K562 (cell line): ENCODE measurements around the gene MME. TPM values are rescaled to one million over a fixed set of nuclear protein-coding genes. Genes with fewer than 3 reads are reported as not detected.
"Not testable (repeated sequence)": the region's sequence is repeated elsewhere in the genome, so short reads cannot be mapped to it uniquely, and the experiment has no call there.

ENCODE experiments used
- ATAC-seq: fragments of 200-7000 bp; cut with Tn5 transposase; 3 replicates; pipeline ENCODE4 v1.9.1; 2020; ENCODE audit warnings: moderate library complexity
- BruUV-seq: library from RNA; stranded (reverse); fragments of 400-500 nt; replicated peaks from 2 replicates; lab custom pipeline; 2021; lab: Mats Ljungman, UMichigan
- CTCF ChIA-PET: fragments of 300-600 bp; formaldehyde crosslinking; extraction: SDS; loops from one replicate; lab custom pipeline; 2021; ENCODE audit warnings: low intra/inter-chr PET ratio; lab: Yijun Ruan, JAX
- POLR2A ChIA-PET: fragments of 300-600, 350-650 bp; sonication (Branson Sonifier 250); formaldehyde crosslinking; extraction: SDS; loops from one replicate; lab custom pipeline; 2021; ENCODE audit warnings: antibody characterized with exemption, inconsistent platforms; lab: Yijun Ruan, JAX
- DNase-seq, 4 experiments: peaks; one replicate each; pipeline versions ENCODE4 v3.0.0 to v3.0.0-alpha.2; 2011 to 2018; ENCODE audit warnings: low spot score in 3 of 4, mixed read lengths in 3 of 4; ENCODE audit errors: extremely low read depth in 1 of 4
- FAIRE-seq: peaks from 2 replicates; lab custom pipeline; 2011; peaks lifted over from hg19 to GRCh38; lab: Jason Lieb, UNC
- H2AFZ ChIP-seq: 2 replicates; pipeline ENCODE4 v1.6.0; 2011; ENCODE audit warnings: low read depth, low read length, control low read depth, inconsistent platforms
- H3K27ac ChIP-seq: fragments of 200-600 bp; 3 replicates; pipeline ENCODE4 v1.8.0; 2011; ENCODE audit warnings: low read depth, mild to moderate bottlenecking, control low read depth, inconsistent platforms, low read length, moderate library complexity, mixed read lengths; ENCODE audit errors: extremely low read depth
- H3K27me3 ChIP-seq, 2 experiments: fragments of 300-600 bp in 1 of 2; 2 replicates in 1 of 2; 3 replicates in 1 of 2; pipeline versions ENCODE4 v1.6.0 to v1.8.0; 2011; ENCODE audit warnings: inconsistent platforms in 2 of 2, low read length in 2 of 2, mild to moderate bottlenecking in 1 of 2, mixed read lengths in 1 of 2, moderate library complexity in 1 of 2; ENCODE audit not compliant: control insufficient read depth in 2 of 2, insufficient read depth in 2 of 2
- H3K36me3 ChIP-seq: fragments of 300-600 bp; 3 replicates; pipeline ENCODE4 v1.8.0; 2011; ENCODE audit warnings: mild to moderate bottlenecking, low read length, inconsistent platforms; ENCODE audit not compliant: control insufficient read depth, insufficient read depth
- H3K4me1 ChIP-seq, 2 experiments: fragments of 200-600 bp in 1 of 2; replicated peaks in 1 of 2; 2 replicates in 1 of 2; 3 replicates in 1 of 2; pipeline versions ENCODE4 v1.5.1 to v1.8.0; 2011; ENCODE audit warnings: inconsistent platforms in 2 of 2, low read length in 2 of 2, mild to moderate bottlenecking in 1 of 2, mixed read lengths in 1 of 2, moderate library complexity in 1 of 2; ENCODE audit not compliant: control insufficient read depth in 2 of 2, insufficient read depth in 2 of 2
- H3K4me2 ChIP-seq: 2 replicates; pipeline ENCODE4 v1.6.1; 2011; ENCODE audit warnings: low read length, control low read depth, inconsistent platforms, mixed read lengths; ENCODE audit not compliant: insufficient read depth
- H3K4me3 ChIP-seq: fragments of 200-600 bp; sonication (generic), shearing (Covaris generic); 2 replicates; pipeline ENCODE4 v1.5.1; 2016; ENCODE audit warnings: control low read depth, inconsistent platforms
- H3K79me2 ChIP-seq: fragments of 200-600 bp; 3 replicates; pipeline ENCODE4 v1.8.0; 2011; ENCODE audit warnings: low read length, inconsistent platforms; ENCODE audit not compliant: control insufficient read depth, insufficient read depth
- H3K9ac ChIP-seq, 2 experiments: 2 replicates each; pipeline versions ENCODE4 v1.6.0 to v1.6.1; 2011; ENCODE audit warnings: low read depth in 2 of 2, low read length in 2 of 2, control low read depth in 1 of 2, inconsistent platforms in 1 of 2, mild to moderate bottlenecking in 1 of 2, mixed read lengths in 1 of 2; ENCODE audit not compliant: insufficient read depth in 1 of 2
- H3K9me1 ChIP-seq: one replicate; pipeline ENCODE4 v1.6.0; 2011; ENCODE audit warnings: inconsistent platforms, mild to moderate bottlenecking, low read length, moderate library complexity; ENCODE audit not compliant: control insufficient read depth, insufficient read depth
- H3K9me3 ChIP-seq: replicated peaks from 2 replicates; pipeline ENCODE4 v1.5.1; 2011; ENCODE audit warnings: low read depth, low read length, inconsistent platforms; ENCODE audit not compliant: control insufficient read depth, insufficient read depth
- H4K20me1 ChIP-seq: replicated peaks from 2 replicates; pipeline ENCODE4 v1.6.1; 2011; ENCODE audit warnings: low read length, inconsistent platforms, mixed read lengths; ENCODE audit not compliant: control insufficient read depth, insufficient read depth
- CC2D1A ChIP-seq: fragments of 450-650 bp; IDR thresholded peaks from 2 replicates; pipeline ENCODE4 v1.6.1; 2017; ENCODE audit warnings: mild to moderate bottlenecking
- FOXA3 ChIP-seq, 2 experiments: fragments of 450-650 bp in 1 of 2; sonication (generic) in 1 of 2; formaldehyde crosslinking; IDR thresholded peaks in 1 of 2; conservative IDR thresholded peaks in 1 of 2; 2 replicates each; pipeline versions ENCODE4 v1.4.0 to v1.8.0; 2020 to 2022; ENCODE audit warnings: mild to moderate bottlenecking in 2 of 2, missing genetic modification reagents in 1 of 2
- RBFOX2 ChIP-seq: fragments of 200-400 bp; formaldehyde crosslinking; IDR thresholded peaks from 2 replicates; pipeline ENCODE4 v1.6.1; 2017; ENCODE audit warnings: low read depth, mild to moderate bottlenecking, low read length, moderate library complexity
- SIX5 ChIP-seq, 2 experiments: IDR thresholded peaks; 2 replicates each; pipeline ENCODE4 v1.6.1; 2011; ENCODE audit warnings: low read length in 2 of 2, borderline replicate concordance in 1 of 2, low read depth in 1 of 2, mild to moderate bottlenecking in 1 of 2, moderate library complexity in 1 of 2; ENCODE audit not compliant: insufficient read depth in 1 of 2
- TARDBP ChIP-seq: fragments of 450-650 bp; IDR thresholded peaks from 2 replicates; pipeline ENCODE4 v1.6.1; 2016
- ZKSCAN8 ChIP-seq: fragments of 200-800 bp; sonication (Bioruptor generic); IDR thresholded peaks from 2 replicates; pipeline ENCODE4 v1.6.1; 2016; ENCODE audit warnings: missing genetic modification characterization, missing compliant biosample characterization
- WGBS: fragments of 100-300 bp; shearing (Covaris generic); methylation state at CpG from one replicate; pipeline ENCODE4 v1.1.6; 2016; ENCODE audit warnings: low coverage, mixed read lengths; ENCODE audit not compliant: insufficient coverage; ENCODE audit errors: missing lambda C conversion rate; 5-methylcytosine and 5-hydroxymethylcytosine counted together
- in situ Hi-C: fragments of 300-500 bp; cut with MboI; formaldehyde crosslinking; loops from 4 replicates; pipeline ENCODE4 v1.15.0; 2018; ENCODE audit warnings: inconsistent platforms, mixed read lengths
- intact Hi-C: fragments of 100-400 bp; cut with micrococcal nuclease; formaldehyde crosslinking; loops from 2 replicates; pipeline ENCODE4 v1.14.2; 2022
- polyA plus RNA-seq, 8 experiments: library from polyadenylated mRNA; depleted of rRNA in 4 of 8; stranded (reverse) in 5 of 8; unstranded in 3 of 8; fragments of >200 nt; fragmentation: Nextera tagmentation in 2 of 8; fragmentation: Illumina TruSeq in 1 of 8; extraction: Ambion mirVana in 2 of 8; extraction: Trizol in 1 of 8; gene quantifications; 2 replicates each; pipeline versions ENCODE4 v1.2.1 to v1.2.3, GENCODE V29; 2011 to 2014; ENCODE audit warnings: inconsistent platforms in 1 of 8, missing spikeins in 1 of 8
- total RNA-seq, 7 experiments: library from RNA; depleted of rRNA in 6 of 7; stranded (reverse); fragments of >200 nt in 6 of 7; fragmentation: Illumina TruSeq in 2 of 7; extraction: Trizol in 2 of 7; gene quantifications; 2 replicates each; pipeline versions ENCODE4 v1.2.1 to v1.2.3, GENCODE V29; 2011 to 2021; ENCODE audit warnings: low replicate concordance in 1 of 7
- TF ChIP-seq, protein P1 (sequence below): fragments of 450-650 bp; formaldehyde crosslinking; IDR thresholded peaks from 2 replicates; pipeline ENCODE4 v1.4.0; 2020; ENCODE audit warnings: mild to moderate bottlenecking, moderate library complexity

MME gene
- total and polyA plus RNA-seq, 9 of the 15 experiments (the other 6 are each of a cell fraction or from before 2014, with no cell fraction given): 0.80 to 8.6 (median 2.5) TPM

GRCh38 chr3:155112661-155113389 is 32.7 kb downstream of the MME start (continued):
- TF ChIP-seq SIX5 (IDR thresholded peaks at IDR 0.05; ENCODE audit: borderline replicate concordance in 1 of 2, insufficient read depth in 1 of 2, low read depth in 1 of 2, low read length in 2 of 2): no peak
- no peak for TF ChIP-seq TARDBP
- no peak for TF ChIP-seq CC2D1A
- no peak for TF ChIP-seq ZKSCAN8 (CRISPR knock-in tag)
- TF ChIP-seq, protein P1, sequence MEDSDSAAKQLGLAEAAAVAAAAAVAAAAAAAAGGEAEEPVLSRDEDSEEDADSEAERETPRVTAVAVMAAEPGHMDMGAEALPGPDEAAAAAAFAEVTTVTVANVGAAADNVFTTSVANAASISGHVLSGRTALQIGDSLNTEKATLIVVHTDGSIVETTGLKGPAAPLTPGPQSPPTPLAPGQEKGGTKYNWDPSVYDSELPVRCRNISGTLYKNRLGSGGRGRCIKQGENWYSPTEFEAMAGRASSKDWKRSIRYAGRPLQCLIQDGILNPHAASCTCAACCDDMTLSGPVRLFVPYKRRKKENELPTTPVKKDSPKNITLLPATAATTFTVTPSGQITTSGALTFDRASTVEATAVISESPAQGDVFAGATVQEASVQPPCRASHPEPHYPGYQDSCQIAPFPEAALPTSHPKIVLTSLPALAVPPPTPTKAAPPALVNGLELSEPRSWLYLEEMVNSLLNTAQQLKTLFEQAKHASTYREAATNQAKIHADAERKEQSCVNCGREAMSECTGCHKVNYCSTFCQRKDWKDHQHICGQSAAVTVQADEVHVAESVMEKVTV (CRISPR knock-in tag): no peak
- no peak for TF ChIP-seq RBFOX2

GRCh38 chr3:155124745-155125144 is 44.6 kb downstream of the MME start:
- CTCF ChIA-PET, H3K36me3 ChIP-seq, H3K27ac ChIP-seq, H3K4me3 ChIP-seq, H4K20me1 ChIP-seq, H3K4me2 ChIP-seq, BruUV-seq, H3K79me2 ChIP-seq, H3K9me3 ChIP-seq, in situ Hi-C loops, H3K9me1 ChIP-seq, POLR2A ChIA-PET, FAIRE-seq, H3K4me1 ChIP-seq, DNase-seq, ATAC-seq, H3K27me3 ChIP-seq, intact Hi-C loops, H2AFZ ChIP-seq, H3K9ac ChIP-seq: not testable (repeated sequence)
- TF ChIP-seq FOXA3 (CRISPR knock-in tag; conservative IDR thresholded peaks at IDR 0.05 in 1 of 2, IDR thresholded peaks at IDR 0.05 in 1 of 2): peak in 1 of 2 experiments; percentile 62; a peak in 2 of 4 replicates
- WGBS: no CpG with 5 or more reads among the region's 14 CpGs
